ENCODE data around the gene SCGB3A1.

The SCGB3A1 gene

DNA sequence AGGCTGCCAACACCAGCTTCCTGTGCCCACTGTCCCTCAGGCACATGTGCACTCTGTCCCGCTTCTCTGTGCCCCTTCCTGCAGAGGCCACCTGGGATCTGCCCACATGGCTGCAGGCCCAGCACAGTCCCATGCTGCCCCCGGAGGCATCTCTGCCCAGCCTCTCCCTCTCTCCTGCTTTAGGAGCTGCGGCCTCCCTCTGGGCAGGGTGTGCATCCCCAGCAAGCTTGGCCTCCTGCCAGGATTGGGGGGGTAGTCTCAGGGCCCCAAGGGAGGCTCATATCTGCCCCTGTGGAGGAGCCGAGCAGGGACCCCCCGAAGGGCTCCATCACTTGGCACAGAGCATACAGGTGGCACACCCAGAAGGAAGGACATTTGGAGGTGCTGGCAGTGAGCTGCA is 33.3 kb upstream of the SCGB3A1 start:
- DNase-seq (ENCODE audit: insufficient read length, low spot score) (no peak), FAIRE-seq (no peak)
- TF ChIP-seq, protein P1, sequence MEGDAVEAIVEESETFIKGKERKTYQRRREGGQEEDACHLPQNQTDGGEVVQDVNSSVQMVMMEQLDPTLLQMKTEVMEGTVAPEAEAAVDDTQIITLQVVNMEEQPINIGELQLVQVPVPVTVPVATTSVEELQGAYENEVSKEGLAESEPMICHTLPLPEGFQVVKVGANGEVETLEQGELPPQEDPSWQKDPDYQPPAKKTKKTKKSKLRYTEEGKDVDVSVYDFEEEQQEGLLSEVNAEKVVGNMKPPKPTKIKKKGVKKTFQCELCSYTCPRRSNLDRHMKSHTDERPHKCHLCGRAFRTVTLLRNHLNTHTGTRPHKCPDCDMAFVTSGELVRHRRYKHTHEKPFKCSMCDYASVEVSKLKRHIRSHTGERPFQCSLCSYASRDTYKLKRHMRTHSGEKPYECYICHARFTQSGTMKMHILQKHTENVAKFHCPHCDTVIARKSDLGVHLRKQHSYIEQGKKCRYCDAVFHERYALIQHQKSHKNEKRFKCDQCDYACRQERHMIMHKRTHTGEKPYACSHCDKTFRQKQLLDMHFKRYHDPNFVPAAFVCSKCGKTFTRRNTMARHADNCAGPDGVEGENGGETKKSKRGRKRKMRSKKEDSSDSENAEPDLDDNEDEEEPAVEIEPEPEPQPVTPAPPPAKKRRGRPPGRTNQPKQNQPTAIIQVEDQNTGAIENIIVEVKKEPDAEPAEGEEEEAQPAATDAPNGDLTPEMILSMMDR (IDR thresholded peaks at IDR 0.05; ENCODE audit: insufficient read depth, missing control alignments), result no peak

DNA sequence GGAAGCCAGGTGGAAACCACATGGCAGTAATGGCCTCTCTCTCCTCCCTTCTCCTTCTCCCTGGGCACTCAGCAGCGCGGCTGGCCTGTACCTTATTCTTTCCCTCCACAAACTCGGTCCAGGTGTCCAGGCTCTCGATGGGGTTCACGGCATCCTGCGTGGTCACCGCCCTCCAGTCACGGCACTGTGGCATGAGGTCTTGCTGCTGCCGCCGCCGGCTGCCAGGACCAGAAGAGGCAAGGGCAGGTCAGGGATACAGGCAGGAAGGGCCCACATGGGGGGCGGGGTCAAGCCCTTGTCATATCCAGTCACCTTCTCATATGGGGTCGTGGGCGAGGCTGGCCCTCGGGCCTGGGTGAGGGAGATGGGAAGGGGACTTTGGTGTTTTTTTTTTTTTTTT is 32.5 kb upstream of the SCGB3A1 start:
- FAIRE-seq, result no peak
- DNase-seq (ENCODE audit: insufficient read length, low spot score), result no peak
- TF ChIP-seq, protein P1 (IDR thresholded peaks at IDR 0.05; ENCODE audit: insufficient read depth, missing control alignments), result no peak

DNA sequence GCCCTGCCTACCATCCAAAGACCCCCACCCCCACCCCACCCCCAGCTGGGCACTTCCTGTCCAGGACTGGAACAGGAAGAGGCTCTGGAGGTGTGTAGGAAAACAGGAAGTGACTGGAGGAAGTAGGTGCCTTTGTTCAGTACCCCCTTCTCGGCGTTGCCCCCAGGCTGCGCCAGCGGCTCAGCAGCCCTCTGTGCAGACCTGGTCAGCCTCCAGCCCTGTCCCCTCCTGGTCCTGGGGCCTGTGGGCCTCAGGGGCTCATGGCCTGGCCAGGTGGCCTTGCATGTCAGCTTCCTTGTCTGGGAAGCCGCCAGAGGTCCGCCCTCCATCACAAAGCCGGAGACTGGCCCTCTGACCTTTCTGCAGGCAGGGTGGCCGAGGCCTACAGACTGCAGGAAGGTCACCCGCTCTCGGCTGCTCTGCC is 32.1 kb upstream of the SCGB3A1 start:
- FAIRE-seq (no peak), DNase-seq (ENCODE audit: insufficient read length, low spot score) (no peak)
- TF ChIP-seq, protein P1 (IDR thresholded peaks at IDR 0.05; ENCODE audit: insufficient read depth, missing control alignments), result no peak

DNA sequence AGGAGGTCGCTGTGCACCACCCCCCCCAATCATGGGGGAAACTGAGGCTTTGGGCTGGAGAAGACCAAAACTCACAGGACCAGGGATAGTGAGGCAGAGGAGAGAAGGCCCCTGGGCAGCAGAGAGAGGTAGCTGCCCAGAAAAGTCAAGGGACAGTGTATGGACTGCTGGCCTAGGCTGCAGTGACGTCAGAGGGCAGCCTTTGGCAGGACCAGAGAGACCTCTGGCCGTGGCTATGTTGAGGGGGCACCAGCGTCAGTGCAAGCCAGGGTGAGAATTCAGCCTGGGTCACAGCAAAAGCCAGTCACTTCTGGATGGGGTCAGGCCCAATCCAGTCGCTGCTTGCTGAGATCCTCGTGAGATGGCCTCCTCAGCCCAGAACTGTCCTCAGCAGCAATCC is 31.6 kb upstream of the SCGB3A1 start:
- TF ChIP-seq, protein P1 (IDR thresholded peaks at IDR 0.05; ENCODE audit: insufficient read depth, missing control alignments), result no peak
- DNase-seq (ENCODE audit: insufficient read length, low spot score), result no peak
- FAIRE-seq, result no peak

DNA sequence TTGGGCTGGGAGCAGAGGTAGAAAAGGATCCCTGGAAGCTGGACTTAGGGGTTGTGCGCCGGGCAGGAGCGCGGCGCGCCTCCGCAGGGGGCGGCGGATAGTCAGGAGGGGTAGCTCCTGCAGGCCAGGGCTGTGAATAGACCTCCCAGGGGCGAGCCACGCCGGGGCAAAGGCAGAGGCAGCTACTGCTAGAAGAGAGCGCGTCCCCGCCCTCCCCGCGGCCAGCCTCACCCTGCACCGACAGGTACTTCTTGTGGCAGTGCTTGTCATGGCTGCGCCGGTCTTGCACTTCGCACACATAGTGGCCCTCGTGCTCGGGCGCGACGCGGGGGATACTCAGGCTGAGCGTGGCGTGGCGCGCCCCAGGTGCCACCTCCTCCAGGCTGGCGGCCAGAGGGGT is 30.0 kb upstream of the SCGB3A1 start:
- FAIRE-seq, result no peak
- DNase-seq (ENCODE audit: insufficient read length, low spot score), result no peak
- TF ChIP-seq, protein P1 (IDR thresholded peaks at IDR 0.05; ENCODE audit: insufficient read depth, missing control alignments), result no peak

DNA sequence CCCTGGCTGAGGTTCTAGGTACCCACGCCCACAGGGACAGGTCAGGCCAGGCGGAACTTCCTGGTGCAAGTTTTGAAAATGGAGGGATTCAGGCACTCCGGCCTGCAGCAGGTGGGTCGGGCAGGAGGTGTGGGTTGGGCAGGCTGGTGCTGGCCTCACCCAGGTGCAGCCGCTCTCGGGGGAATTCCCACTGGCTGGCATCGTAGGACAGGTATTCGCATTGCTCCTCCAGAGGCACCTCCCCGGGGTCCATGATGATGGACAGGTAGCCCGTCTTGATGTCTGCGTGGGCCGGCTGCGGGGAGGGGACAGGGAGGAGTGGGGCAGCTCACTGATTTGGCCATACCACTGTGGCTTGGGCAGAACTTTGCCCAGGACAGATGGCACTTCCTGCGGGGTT is 28.7 kb upstream of the SCGB3A1 start:
- no peak for DNase-seq (ENCODE audit: insufficient read length, low spot score)
- FAIRE-seq, result no peak
- TF ChIP-seq, protein P1 (IDR thresholded peaks at IDR 0.05; ENCODE audit: insufficient read depth, missing control alignments), result no peak

DNA sequence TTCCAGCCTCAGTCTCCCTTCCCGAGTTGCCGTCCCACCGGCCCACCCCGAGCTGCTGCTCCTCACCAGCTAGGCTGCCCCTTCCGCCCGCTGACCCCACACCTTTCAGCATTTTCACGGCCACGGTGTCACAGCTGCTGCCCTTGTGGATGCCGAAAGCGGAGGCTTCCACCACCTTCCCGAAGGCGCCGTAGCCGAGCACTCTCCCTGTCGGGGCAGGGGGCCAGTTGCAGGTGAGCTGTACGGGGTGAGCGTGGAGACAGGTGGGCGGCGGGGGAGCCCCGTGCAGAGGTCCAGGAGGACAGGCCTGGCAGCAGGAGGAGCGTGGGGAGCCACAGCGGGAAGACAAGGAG is 28.2 kb upstream of the SCGB3A1 start:
- DNase-seq (ENCODE audit: insufficient read length, low spot score), result no peak
- FAIRE-seq, result no peak
- TF ChIP-seq, protein P1 (IDR thresholded peaks at IDR 0.05; ENCODE audit: insufficient read depth, missing control alignments), result no peak
